Bronchial epithelial cell (primary cell): ENCODE data around the gene CFAP46. TPM values are rescaled to one million over a fixed set of nuclear protein-coding genes. Genes with fewer than 3 reads are reported as not detected.

Experiments
- DNase-seq: peaks from one replicate; pipeline ENCODE4 v3.0.0-alpha.2; 2010; ENCODE audit warnings: low read depth
- FAIRE-seq: peaks from 2 replicates; lab custom pipeline; 2011; peaks lifted over from hg19 to GRCh38; lab: Jason Lieb, UNC
- H3K27me3 ChIP-seq: 2 replicates; pipeline ENCODE4 v1.5.1; 2011; ENCODE audit warnings: low read length; ENCODE audit not compliant: control insufficient read depth, insufficient read depth
- H3K36me3 ChIP-seq: 2 replicates; pipeline ENCODE4 v1.5.1; 2011; ENCODE audit warnings: low read length; ENCODE audit not compliant: control insufficient read depth, insufficient read depth
- H3K4me3 ChIP-seq: 2 replicates; pipeline ENCODE4 v1.5.1; 2011; ENCODE audit warnings: mild to moderate bottlenecking, low read depth, low read length, control low read depth
- CTCF ChIP-seq: IDR thresholded peaks from 2 replicates; pipeline ENCODE4 v1.5.1; 2011; ENCODE audit warnings: mild to moderate bottlenecking, moderate library complexity, low read length, control low read depth, inconsistent platforms; ENCODE audit not compliant: insufficient read depth, severe bottlenecking
- total RNA-seq: library from RNA; depleted of rRNA; stranded (reverse); fragments of >200 nt; gene quantifications from 2 replicates; pipeline ENCODE4 v1.2.1, GENCODE V29; 2014

CFAP46 gene
- total RNA-seq, 1 donor from 2014 or later: 0.26 TPM

GRCh38 chr10:132804785-132805426, 137.5 kb downstream of the CFAP46 start:
- no peaks in the 10 kb centered on the region for H3K27me3 ChIP-seq
- FAIRE-seq (no peak), DNase-seq (no peak)
- H3K4me3 ChIP-seq: no peak overlapping the region
- H3K36me3 ChIP-seq: no peaks in the 10 kb centered on the region
- no peak for TF ChIP-seq CTCF

GRCh38 chr10:132804287-132804686, 138.1 kb downstream of the CFAP46 start:
- TF ChIP-seq CTCF: no peak
- FAIRE-seq: no peak
- no peaks in the 10 kb centered on the region for H3K36me3 ChIP-seq

GRCh38 chr10:132803416-132804210, 138.8 kb downstream of the CFAP46 start:
- Histone ChIP-seq H3K27me3 (no peaks in the 10 kb centered on the region), H3K36me3 (no peaks in the 10 kb centered on the region), H3K4me3 (no peak overlapping the region)
- DNase-seq (no peak), FAIRE-seq (no peak)
- TF ChIP-seq CTCF: no peak

More at GRCh38 chr10:132804287-132804686, 138.1 kb downstream of the CFAP46 start:
- no peaks in the 10 kb centered on the region for H3K27me3 ChIP-seq
- no peak for DNase-seq
- no peak overlapping the region for H3K4me3 ChIP-seq

- FAIRE-seq: no peak
These were observed 139.6 kb downstream of the CFAP46 start for GRCh38 chr10:132802694-132803320.

GRCh38 chr10:132802048-132802447, 140.3 kb downstream of the CFAP46 start:
- Histone ChIP-seq H3K36me3 (no peaks in the 10 kb centered on the region), H3K27me3 (no peaks in the 10 kb centered on the region), H3K4me3 (no peak overlapping the region)
- DNase-seq (no peak), FAIRE-seq (no peak)
- TF ChIP-seq CTCF: no peak

More at GRCh38 chr10:132802694-132803320, 139.6 kb downstream of the CFAP46 start:
- Histone ChIP-seq H3K4me3 (no peak overlapping the region), H3K27me3 (no peaks in the 10 kb centered on the region), H3K36me3 (no peaks in the 10 kb centered on the region)
- DNase-seq: no peak
- no peak for TF ChIP-seq CTCF
